ENCODE measurements around the gene MMP19.

GRCh38 chr12:55847603-55848291 is 5.0 kb upstream of the MMP19 start:
- TF ChIP-seq CTCF (IDR thresholded peaks at IDR 0.05) (no peak), POLR2A (IDR thresholded peaks at IDR 0.05) (peak; percentile 63), EP300 (IDR thresholded peaks at IDR 0.05) (peak; percentile 100)
